ENCODE measurements around the gene ADAMTS2. TPM values are rescaled to one million over a fixed set of nuclear protein-coding genes. Genes with fewer than 3 reads are reported as not detected.

The ADAMTS2 gene
- total and polyA plus RNA-seq, 2 of the 8 experiments (the other 6 are each of a cell fraction or from before 2014, with no cell fraction given): 6.6 to 7.3 TPM

GRCh38 chr5:179357031-179357430, 11.8 kb upstream of the ADAMTS2 start:
- H3K79me1 ChIP-seq (ENCODE audit: low read depth, low read length): no peaks in the 10 kb centered on the region
- H3K36me3 ChIP-seq (ENCODE audit: control insufficient read depth in 2 of 4, insufficient read depth in 4 of 4, low read length in 3 of 4): no peaks in the 10 kb centered on the region
- ChIA-PET POLR2A (ENCODE audit: partially characterized antibody) (no interaction called here), CTCF (ENCODE audit: partially characterized antibody) (no interaction called here)
- DNase-seq (ENCODE audit: low read depth in 1 of 2, low spot score in 2 of 2) (no peak), FAIRE-seq (no peak)
- no peaks in the 10 kb centered on the region for H3K23me2 ChIP-seq (ENCODE audit: low read depth, low read length)
- no peak overlapping the region for H3K18ac ChIP-seq (ENCODE audit: extremely low read depth, low read length)
- H3K27me3 ChIP-seq (replicated peaks in 1 of 4; ENCODE audit: control insufficient read depth in 3 of 4, extremely low read depth in 1 of 4, insufficient read depth in 3 of 4, low read length in 3 of 4): no peaks in the 10 kb centered on the region; a peak in 1 of 7 replicates
- H3K27ac ChIP-seq (ENCODE audit: low read depth, low read length): no peak overlapping the region
- H2AFZ ChIP-seq (ENCODE audit: low read length): no peak overlapping the region
- H4K8ac ChIP-seq (ENCODE audit: extremely low read depth, insufficient read depth, low read length): no peak overlapping the region
- no peak overlapping the region for H4K5ac ChIP-seq (ENCODE audit: insufficient read length, low read depth, low read length)
- H2BK120ac ChIP-seq (replicated peaks; ENCODE audit: low read depth, low read length): no peak overlapping the region
- no peak overlapping the region for H2BK12ac ChIP-seq (ENCODE audit: low read depth, low read length)
- H3K14ac ChIP-seq (ENCODE audit: insufficient read length): no peak overlapping the region
- no peak overlapping the region for H4K91ac ChIP-seq (replicated peaks; ENCODE audit: insufficient read length, low read length)
- no peak overlapping the region for H3K56ac ChIP-seq (replicated peaks; ENCODE audit: insufficient read length, low read depth, low read length)
- no peak overlapping the region for H3K9ac ChIP-seq (replicated peaks in 1 of 4; ENCODE audit: extremely low read depth in 1 of 4, low read depth in 3 of 4, low read length in 3 of 4)
- 90% methylated on average over 7 of the region's 7 CpGs; no CpG with 5 or more reads in 1 of the 2 experiments for WGBS, 2 experiments (ENCODE audit: extremely low coverage in 1 of 2, insufficient coverage in 1 of 2, insufficient read length in 1 of 2, insufficient replicate concordance in 2 of 2, low coverage in 1 of 2, low lambda C conversion rate in 2 of 2, missing lambda C conversion rate in 1 of 2)
- H3K4me1 ChIP-seq (replicated peaks in 1 of 4; ENCODE audit: control insufficient read depth in 3 of 4, insufficient read depth in 4 of 4, low read length in 3 of 4): no peaks in the 10 kb centered on the region
- no peak overlapping the region for H2BK15ac ChIP-seq (ENCODE audit: low read length)
- H3K4me2 ChIP-seq (ENCODE audit: insufficient read depth in 1 of 2, low read depth in 2 of 2, low read length in 2 of 2): no peak overlapping the region
- H3K4me3 ChIP-seq (ENCODE audit: extremely low read depth in 1 of 4, insufficient read depth in 2 of 4, low read depth in 3 of 4, low read length in 4 of 4): no peak overlapping the region
- no peaks in the 10 kb centered on the region for H4K20me1 ChIP-seq (replicated peaks in 1 of 2; ENCODE audit: control insufficient read depth in 1 of 2, insufficient read depth in 2 of 2, low read length in 2 of 2)
- H2BK20ac ChIP-seq (ENCODE audit: low read length): no peak overlapping the region
- H3K23ac ChIP-seq (ENCODE audit: insufficient read length): no peak overlapping the region
- no peak overlapping the region for H2AK5ac ChIP-seq (ENCODE audit: low read depth, low read length)
- no peak overlapping the region for H2BK5ac ChIP-seq (ENCODE audit: low read depth, low read length)
- no peak overlapping the region for H3K4ac ChIP-seq (replicated peaks; ENCODE audit: insufficient read length, low read depth, low read length)
- no peaks in the 10 kb centered on the region for H3K9me3 ChIP-seq (ENCODE audit: insufficient read depth in 2 of 2, low read depth in 1 of 2, low read length in 1 of 2)
- H3K79me2 ChIP-seq (ENCODE audit: control insufficient read depth in 1 of 2, insufficient read depth in 2 of 2, low read length in 2 of 2): no peaks in the 10 kb centered on the region
- TF ChIP-seq SP2 (IDR thresholded peaks at IDR 0.05; ENCODE audit: low read length): no peak
